Upper lobe of right lung (tissue), 1 donor: ENCODE data around the gene AHSP. TPM values are rescaled to one million over a fixed set of nuclear protein-coding genes. Genes with fewer than 3 reads are reported as not detected.
"Not testable (repeated sequence)": the region's sequence is repeated elsewhere in the genome, so short reads cannot be mapped to it uniquely, and the experiment has no call there.

Source experiments
- ATAC-seq: fragments of 200-7000 bp; cut with Tn5 transposase; one replicate; pipeline ENCODE4 v1.9.1; 2020; ENCODE audit warnings: mild to moderate bottlenecking, moderate library complexity
- DNase-seq: peaks from one replicate; pipeline ENCODE4 v3.0.0-alpha.2; 2020
- H3K27ac ChIP-seq: fragments of 200-600 bp; one replicate; pipeline ENCODE4 v1.8.0; 2022
- H3K27me3 ChIP-seq: fragments of 200-600 bp; one replicate; pipeline ENCODE4 v1.8.0; 2022; ENCODE audit warnings: mild to moderate bottlenecking
- H3K36me3 ChIP-seq: fragments of 200-600 bp; one replicate; pipeline ENCODE4 v1.8.0; 2022
- H3K4me1 ChIP-seq: fragments of 200-600 bp; one replicate; pipeline ENCODE4 v1.8.0; 2022
- H3K4me3 ChIP-seq: fragments of 200-600 bp; one replicate; pipeline ENCODE4 v1.8.0; 2022; ENCODE audit warnings: mild to moderate bottlenecking
- H3K9me3 ChIP-seq: fragments of 200-600 bp; one replicate; pipeline ENCODE4 v1.8.0; 2022
- CTCF ChIP-seq: fragments of 200-600 bp; IDR thresholded peaks from one replicate; pipeline ENCODE4 v1.8.0; 2022; ENCODE audit warnings: antibody characterized with exemption
- intact Hi-C: fragments of 100-400 bp; cut with DNase I; formaldehyde crosslinking; loops from one replicate; pipeline ENCODE4 v1.11.0; 2022
- total RNA-seq: library from RNA; stranded (reverse); fragmentation: NEBNext Ultra II Directional; extraction: Animal tissue kit (Norgen Biotek cat#: 25700); gene quantifications from one replicate; pipeline ENCODE4 v1.2.1, GENCODE V29; 2021
- donor health status: DM: no; HTN: yes; CAD: no; lungs with severe emphysema.

AHSP gene
- total RNA-seq, 1 donor from 2014 or later, result not detected

- no peaks in the 10 kb centered on the region for H3K9me3 ChIP-seq
- TF ChIP-seq CTCF, result no peak
- no peaks in the 10 kb centered on the region for H3K4me1 ChIP-seq
- H3K27ac ChIP-seq, result no peak overlapping the region
- H3K36me3 ChIP-seq, result no peaks in the 10 kb centered on the region
- intact Hi-C loops, result no loop called here
- DNase-seq, result no peak
- no peak overlapping the region for H3K4me3 ChIP-seq
- no peak for ATAC-seq
- H3K27me3 ChIP-seq, result no peaks in the 10 kb centered on the region
Measured at GRCh38 chr16:31522071-31522470, 5.6 kb upstream of the AHSP start.

DNA sequence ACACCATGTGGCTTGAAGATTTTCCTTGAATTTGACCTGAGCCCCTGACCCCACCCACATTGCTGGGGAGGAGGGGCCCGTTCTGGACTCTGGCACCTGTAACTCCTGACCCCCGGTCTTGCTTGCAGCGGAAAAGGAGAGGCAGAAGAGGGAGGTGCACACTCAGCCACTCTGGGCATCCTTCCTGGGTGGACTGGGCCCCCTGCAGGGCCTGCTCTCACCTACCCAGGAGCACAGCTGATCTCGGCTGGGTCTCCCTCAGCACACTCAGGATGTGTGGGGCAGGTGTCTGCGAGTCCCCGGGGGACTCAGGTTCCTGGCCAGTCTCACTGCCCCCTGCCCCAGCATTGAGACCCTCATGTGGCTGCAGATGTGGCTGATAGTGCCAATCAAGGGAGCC, 3.9 kb upstream of the AHSP start:
- H3K4me3 ChIP-seq, H3K36me3 ChIP-seq, DNase-seq, H3K4me1 ChIP-seq, ATAC-seq, H3K27ac ChIP-seq, H3K27me3 ChIP-seq, intact Hi-C loops, H3K9me3 ChIP-seq: not testable (repeated sequence)

GRCh38 chr16:31525113-31525512, 2.6 kb upstream of the AHSP start:
- Histone ChIP-seq H3K4me3 (no peak overlapping the region), H3K36me3 (no peaks in the 10 kb centered on the region), H3K9me3 (no peaks in the 10 kb centered on the region), H3K4me1 (no peaks in the 10 kb centered on the region), H3K27me3 (peaks cover 6% of the 10 kb centered on the region), H3K27ac (no peak overlapping the region)
- ATAC-seq (no peak), DNase-seq (no peak)
- intact Hi-C loops, result no loop called here
- TF ChIP-seq CTCF, result no peak

- Histone ChIP-seq H3K9me3 (no peaks in the 10 kb centered on the region), H3K27me3 (peaks cover 6% of the 10 kb centered on the region), H3K27ac (no peak overlapping the region), H3K4me3 (peak overlapping the region; percentile 40), H3K36me3 (no peaks in the 10 kb centered on the region), H3K4me1 (no peaks in the 10 kb centered on the region)
- no peak for TF ChIP-seq CTCF
- ATAC-seq (peak; percentile 13), DNase-seq (no peak)
- intact Hi-C loops, result no loop called here
Measured at GRCh38 chr16:31528523-31529107, 915 bp downstream of the AHSP start.

DNA sequence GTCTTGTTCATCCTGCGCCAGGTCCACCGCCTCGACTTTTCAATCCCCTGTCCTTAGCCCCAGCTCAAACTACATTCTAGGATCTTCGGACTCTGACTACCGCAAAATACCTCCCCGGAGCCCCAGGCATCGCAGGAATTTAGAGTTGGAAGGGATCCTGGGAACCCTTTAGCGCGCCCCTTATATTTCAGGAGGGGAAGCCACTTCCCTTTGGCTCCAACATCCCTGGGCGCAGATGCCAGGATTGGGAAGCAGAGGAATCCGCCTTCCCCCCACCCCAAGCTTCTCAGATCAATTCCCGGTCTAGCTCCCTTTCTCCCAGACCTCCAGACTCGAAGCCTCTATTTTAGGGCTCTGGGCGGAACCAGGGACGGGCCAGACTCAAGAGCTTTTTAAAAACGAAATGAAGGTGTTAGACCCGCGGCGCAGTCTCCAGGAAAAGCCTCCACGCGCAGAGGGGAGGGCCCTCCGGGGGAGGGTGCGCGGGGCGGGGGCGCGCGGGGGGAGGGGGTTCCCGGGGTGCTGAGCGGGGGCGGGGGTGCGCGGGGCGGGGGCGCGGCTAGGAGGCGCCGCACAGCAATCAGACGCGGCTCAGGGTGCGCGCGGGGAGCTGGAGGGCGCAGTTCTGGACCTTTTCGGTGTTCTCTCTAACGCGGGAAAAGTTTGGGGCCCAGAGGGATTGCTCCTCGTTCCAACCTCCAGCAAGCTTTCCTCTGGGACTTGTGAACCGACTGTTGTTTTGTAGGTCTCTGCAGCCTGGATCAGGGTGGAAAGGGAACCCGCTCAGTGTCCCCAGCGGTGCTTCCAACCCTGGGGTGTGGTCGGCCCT, 1.6 kb downstream of the AHSP start:
- H3K27ac ChIP-seq, result no peak overlapping the region

More for the DNA sequence above, 1.6 kb downstream of the AHSP start:
- Histone ChIP-seq H3K4me3 (peak overlapping the region; percentile 40), H3K27me3 (peaks cover 6% of the 10 kb centered on the region), H3K36me3 (no peaks in the 10 kb centered on the region), H3K9me3 (no peaks in the 10 kb centered on the region), H3K4me1 (no peaks in the 10 kb centered on the region)
- DNase-seq, result peak; percentile 70
- no peak for TF ChIP-seq CTCF
- intact Hi-C loops, result no loop called here
- peak; percentile 76 for ATAC-seq
